ENCODE data around the gene BTG3. TPM values are rescaled to one million over a fixed set of nuclear protein-coding genes. Genes with fewer than 3 reads are reported as not detected.

Gene BTG3
- total and polyA plus RNA-seq, 9 of the 15 experiments (the other 6 are each of a cell fraction or from before 2014, with no cell fraction given) = 11.7 to 43.0 (median 29.7) TPM

GRCh38 chr21:17570786-17571185 lies 41.9 kb downstream of the BTG3 start:
- Histone ChIP-seq H3K9me3 (replicated peaks; ENCODE audit: control insufficient read depth, insufficient read depth, low read depth, low read length) (no peaks in the 10 kb centered on the region), H3K4me1 (replicated peaks in 1 of 2; ENCODE audit: control insufficient read depth in 2 of 2, insufficient read depth in 2 of 2, low read length in 2 of 2) (no peaks in the 10 kb centered on the region), H3K79me2 (ENCODE audit: control insufficient read depth, insufficient read depth, low read length) (no peaks in the 10 kb centered on the region), H4K20me1 (replicated peaks; ENCODE audit: control insufficient read depth, insufficient read depth, low read length) (no peaks in the 10 kb centered on the region), H3K4me3 (no peak overlapping the region), H2AFZ (ENCODE audit: low read depth, low read length) (no peak overlapping the region), H3K4me2 (ENCODE audit: insufficient read depth, low read length) (no peak overlapping the region), H3K27ac (ENCODE audit: extremely low read depth, low read depth, low read length) (no peak overlapping the region), H3K9ac (ENCODE audit: insufficient read depth in 1 of 2, low read depth in 2 of 2, low read length in 2 of 2) (no peak overlapping the region), H3K9me1 (ENCODE audit: control insufficient read depth, insufficient read depth, low read length) (no peaks in the 10 kb centered on the region), H3K27me3 (ENCODE audit: control insufficient read depth in 2 of 2, insufficient read depth in 2 of 2, low read length in 2 of 2) (no peaks in the 10 kb centered on the region; a peak in 2 of 5 replicates), H3K36me3 (ENCODE audit: control insufficient read depth, insufficient read depth, low read length) (no peaks in the 10 kb centered on the region)
- in situ Hi-C loops (cut with MboI) (no loop called here), intact Hi-C loops (cut with micrococcal nuclease) (no loop called here)
- TF ChIP-seq CTCFL (IDR thresholded peaks at IDR 0.05; ENCODE audit: borderline replicate concordance, insufficient read depth, low read depth, low read length, poor library complexity, severe bottlenecking) = no peak
- TF ChIP-seq GTF2F1 (IDR thresholded peaks at IDR 0.05; ENCODE audit: low read depth, low read length) = no peak
- TF ChIP-seq BRD4 (IDR thresholded peaks at IDR 0.05) = no peak
- no peak for TF ChIP-seq ZBTB11 (CRISPR knock-in tag; IDR thresholded peaks at IDR 0.05)
- TF ChIP-seq POLR2H (tag; IDR thresholded peaks at IDR 0.05; ENCODE audit: low read depth) = no peak
- DNase-seq (ENCODE audit: extremely low read depth in 1 of 4, low spot score in 3 of 4) (no peak), ATAC-seq (no peak), FAIRE-seq (no peak)
- ChIA-PET CTCF (ENCODE audit: low intra/inter-chr PET ratio) (no interaction called here), POLR2A (no interaction called here)
- 0% methylated on average over 9 of the region's 9 CpGs for WGBS (ENCODE audit: insufficient coverage, low coverage, missing lambda C conversion rate)
- no TSS peak for BruUV-seq (replicated peaks)

Data from K562 (cell line).